Middle frontal gyrus (tissue), 1 donor: ENCODE results near the gene KRTAP10-9.
"Not testable (repeated sequence)": the region's sequence is repeated elsewhere in the genome, so short reads cannot be mapped to it uniquely, and the experiment has no call there.

Source experiments
- DNase-seq: peaks from one replicate; pipeline ENCODE4 v3.0.0-alpha.2; 2015; ENCODE audit warnings: low spot score; ENCODE audit errors: extremely low spot score

Gene KRTAP10-9

DNA sequence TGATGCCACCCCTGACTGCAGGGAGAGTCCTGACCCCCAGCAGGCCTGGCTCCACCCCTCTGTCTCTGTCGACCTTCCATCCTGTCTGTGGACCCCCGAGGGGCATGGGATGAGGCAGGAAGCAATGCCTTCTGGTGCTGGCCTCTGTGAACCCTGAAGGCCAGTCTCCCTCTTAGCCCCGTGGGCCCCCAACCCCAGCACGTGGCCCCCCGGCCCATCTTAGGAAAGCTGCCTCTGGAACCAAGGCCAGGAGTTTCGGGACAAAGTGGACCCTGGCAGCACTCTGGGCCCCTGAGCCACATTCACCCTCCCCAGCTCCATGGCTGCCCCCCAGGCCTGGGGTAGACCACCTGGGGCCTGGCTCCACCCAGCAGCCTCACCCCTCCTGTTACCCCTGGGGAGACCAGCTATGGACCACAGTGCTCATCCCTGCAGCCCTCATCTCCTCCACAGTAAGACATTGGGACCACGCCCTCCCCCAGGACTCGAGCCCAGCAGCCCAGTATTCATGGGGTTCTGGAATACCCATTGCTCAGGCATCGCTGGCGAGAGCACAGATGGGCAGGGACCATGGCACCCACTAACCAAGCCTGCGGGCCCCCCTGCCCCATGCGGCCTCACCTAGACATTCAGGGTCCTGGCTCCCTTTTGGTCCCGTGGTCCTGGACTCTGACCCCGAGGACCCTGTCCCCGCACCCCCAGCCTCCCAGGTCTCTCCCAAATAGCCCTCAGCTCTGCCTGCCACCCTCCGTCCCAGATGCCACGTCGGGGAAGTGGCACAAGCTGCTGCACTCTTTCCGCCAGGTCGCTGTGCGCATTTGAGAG, 11.8 kb downstream of the KRTAP10-9 start:
- not testable (repeated sequence) for DNase-seq

DNA sequence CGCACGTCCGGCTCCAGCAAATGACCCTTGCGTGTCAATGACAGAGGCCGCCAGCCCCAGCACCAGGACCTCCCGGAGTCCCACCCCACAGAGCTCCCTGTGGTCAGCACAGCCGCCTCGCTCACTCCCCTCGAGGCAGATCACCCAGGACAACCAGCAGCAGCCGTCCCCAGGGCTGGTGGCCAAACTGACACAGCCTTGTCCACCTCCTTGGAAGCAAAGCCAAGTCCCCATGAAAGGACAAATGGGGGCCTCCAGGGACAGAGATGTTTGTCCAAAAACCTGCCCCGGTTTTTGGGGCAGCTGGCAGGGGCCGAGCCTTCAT, 12.4 kb downstream of the KRTAP10-9 start:
- DNase-seq = no peak

DNA sequence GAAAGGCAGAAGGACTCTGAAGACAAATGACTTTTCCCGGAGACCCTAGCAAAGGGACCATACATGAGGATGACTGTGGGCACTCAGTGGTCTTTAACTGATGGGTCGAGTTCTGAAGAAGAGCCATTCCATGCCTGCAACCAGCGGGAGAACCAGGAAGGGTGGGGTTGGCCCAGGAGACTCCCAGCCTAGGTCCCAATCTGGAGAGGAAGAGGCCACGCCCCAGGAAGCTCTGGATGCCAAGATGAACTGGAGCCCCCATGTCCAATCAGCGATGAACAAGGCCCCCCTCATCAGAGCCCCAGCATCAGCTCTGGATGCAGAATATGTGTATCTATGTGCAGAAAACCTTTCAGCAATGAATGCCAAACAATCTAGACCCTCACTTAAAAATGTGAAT, 13.9 kb downstream of the KRTAP10-9 start:
- no peak for DNase-seq

DNA sequence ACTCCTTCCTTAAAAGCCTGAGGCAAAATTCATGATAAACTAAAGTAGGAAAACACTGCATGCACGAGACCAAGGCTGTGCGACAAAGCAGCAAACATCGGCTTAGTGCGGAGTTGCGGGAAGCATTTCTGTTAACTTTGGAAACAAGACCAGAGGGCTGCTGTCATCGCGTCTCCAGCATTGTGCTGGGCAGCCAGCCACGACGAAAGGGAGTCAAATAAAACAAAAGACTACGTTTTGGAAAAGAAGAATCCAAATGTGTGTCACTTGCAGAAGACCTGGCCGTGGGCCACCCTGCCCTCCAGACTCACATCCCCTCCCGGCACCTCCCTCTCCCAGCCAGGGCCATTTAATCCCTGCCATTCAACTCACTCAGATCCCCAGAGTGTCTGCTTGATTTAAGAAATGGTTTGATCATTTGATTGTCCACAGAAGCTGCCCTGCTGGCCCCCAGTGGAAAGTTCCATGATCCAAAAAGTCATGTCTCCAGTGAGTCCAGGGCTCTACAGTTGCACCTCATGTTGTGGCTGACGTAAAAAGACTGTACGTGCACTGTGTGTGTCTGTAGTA, 16.9 kb downstream of the KRTAP10-9 start:
- DNase-seq = no peak

DNA sequence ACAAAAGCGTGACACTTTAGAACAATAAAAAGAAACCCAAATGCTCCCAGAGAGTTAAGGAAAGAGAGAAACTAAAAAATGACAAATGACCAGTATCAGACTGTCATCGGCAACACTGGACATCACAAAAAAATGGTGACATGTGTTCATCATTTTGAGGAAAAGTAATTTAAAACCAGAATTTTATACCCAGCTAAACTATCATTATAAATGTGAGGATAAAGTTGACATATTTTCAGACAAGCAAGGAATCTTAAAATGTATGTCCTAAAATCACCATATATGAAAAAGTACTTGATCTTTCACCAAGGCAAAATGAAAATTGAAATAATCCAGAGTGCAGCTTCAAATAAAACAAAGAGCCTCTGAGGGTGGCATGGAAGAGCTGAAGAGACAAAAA, 18.0 kb downstream of the KRTAP10-9 start:
- no peak for DNase-seq

DNA sequence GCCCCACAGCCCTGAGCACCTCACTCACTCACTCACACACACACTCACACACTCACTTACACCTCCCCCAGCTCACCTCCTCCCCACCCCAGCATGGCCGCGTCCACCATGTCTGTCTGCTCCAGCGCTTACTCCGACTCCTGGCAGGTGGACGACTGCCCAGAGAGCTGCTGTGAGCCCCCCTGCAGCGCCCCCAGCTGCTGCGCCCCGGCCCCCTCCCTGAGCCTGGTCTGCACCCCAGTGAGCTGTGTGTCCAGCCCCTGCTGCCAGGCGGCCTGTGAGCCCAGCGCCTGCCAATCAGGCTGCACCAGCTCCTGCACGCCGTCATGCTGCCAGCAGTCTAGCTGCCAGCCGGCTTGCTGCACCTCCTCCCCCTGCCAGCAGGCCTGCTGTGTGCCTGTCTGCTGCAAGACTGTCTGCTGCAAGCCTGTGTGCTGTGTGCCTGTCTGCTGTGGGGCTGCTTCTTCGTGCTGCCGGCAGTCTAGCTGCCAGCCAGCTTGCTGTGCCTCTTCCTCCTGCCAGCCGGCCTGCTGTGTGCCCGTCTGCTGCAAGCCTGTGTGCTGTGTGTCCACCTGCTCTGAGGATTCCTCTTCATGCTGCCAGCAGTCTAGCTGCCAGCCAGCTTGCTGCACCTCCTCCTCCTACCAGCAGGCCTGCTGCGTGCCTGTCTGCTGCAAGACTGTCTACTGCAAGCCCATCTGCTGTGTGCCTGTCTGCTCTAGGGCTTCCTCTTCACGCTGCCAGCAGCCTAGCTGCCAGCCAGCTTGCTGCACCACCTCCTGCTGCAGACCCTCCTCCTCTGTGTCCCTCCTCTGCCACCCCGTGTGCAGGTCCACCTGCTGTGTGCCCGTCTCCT, 19.7 kb downstream of the KRTAP10-9 start, which contains the start of gene KRTAP10-11:
Gene KRTAP10-11 (plus strand): TSS at position 49 of the 856 bp plus-strand sequence. CDS start 45 bp downstream, at position 94.
- not testable (repeated sequence) for DNase-seq

DNA sequence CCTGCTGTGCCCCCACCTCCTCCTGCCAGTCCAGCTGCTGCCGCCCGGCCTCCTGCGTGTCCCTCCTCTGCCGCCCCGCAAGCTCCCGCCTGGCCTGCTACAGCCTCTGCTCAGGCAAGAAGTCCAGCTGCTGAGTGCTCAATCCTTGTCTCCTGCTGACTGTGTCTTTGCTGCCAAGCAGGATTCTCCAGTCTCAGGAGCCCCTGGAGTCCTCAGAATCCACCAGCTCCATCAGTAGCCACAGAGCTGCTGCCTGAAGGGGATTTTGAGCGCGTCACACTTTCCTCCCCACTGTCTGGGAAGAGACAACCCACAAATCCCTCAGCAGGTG, 20.3 kb downstream of the KRTAP10-9 start:
- no peak for DNase-seq

DNA sequence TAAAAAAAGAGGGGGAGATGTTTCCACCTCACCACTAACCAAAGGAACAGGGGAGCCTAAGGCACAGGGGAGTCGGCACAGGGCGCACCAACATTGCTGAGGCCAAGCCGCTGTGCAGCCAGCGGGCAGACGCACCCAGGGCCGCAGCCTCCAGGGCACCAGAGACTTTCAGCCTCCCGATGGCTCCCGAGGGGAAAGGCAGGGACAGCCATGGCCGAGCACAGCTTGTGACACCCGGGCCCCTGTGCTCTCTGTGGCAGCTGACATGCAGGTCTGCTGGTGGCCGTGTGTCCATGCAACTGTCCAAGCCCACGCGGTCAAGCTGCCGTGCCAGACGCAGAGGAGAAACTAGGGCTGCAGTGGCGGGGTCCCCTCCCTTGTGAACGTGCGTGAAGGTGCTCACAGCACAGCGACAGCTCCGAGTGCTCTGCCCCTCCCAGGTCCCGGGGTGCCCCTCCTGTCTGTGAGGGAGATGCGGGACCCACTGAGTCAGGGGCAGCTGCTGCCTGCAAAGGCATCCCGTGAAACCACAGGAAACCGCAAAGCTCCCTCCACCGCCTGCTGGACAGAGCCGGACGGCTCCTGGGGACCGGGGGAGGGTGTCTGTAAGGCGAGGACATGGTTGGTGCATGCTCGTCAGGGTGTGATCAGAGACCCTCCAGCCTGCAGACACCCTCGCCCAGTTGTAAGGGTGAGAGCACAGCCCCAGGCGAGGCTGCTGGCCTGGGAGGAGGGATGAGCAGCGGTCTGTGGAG, 21.8 kb downstream of the KRTAP10-9 start:
- DNase-seq = no peak

DNA sequence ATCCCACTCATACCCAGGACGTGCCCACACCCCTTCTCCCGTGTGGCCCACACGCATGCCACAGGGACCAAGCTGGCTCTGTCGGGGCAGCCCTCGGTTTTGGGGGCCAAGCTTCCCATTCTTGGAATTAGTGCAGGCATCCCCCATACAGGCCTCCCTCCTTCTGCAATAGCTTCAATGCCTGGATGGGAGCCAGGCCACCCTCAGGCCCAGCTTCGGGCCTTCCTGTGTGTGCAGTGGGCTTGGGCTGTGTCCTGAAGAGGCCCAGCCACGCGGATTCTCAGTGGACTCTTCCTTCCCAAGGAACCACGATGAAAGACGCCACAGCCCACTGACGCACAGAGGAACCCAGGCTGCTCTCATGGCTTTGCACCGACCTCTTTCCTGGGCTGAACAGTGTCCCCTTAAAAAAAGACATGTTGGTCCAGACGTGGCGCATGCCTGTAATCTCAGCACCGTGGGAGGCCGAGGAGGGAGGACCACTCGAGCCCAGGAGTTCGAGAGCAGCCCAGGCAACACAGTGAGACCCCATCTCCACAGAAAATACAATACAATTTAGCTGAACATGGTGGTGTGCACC, 22.7 kb downstream of the KRTAP10-9 start:
- no peak for DNase-seq

DNA sequence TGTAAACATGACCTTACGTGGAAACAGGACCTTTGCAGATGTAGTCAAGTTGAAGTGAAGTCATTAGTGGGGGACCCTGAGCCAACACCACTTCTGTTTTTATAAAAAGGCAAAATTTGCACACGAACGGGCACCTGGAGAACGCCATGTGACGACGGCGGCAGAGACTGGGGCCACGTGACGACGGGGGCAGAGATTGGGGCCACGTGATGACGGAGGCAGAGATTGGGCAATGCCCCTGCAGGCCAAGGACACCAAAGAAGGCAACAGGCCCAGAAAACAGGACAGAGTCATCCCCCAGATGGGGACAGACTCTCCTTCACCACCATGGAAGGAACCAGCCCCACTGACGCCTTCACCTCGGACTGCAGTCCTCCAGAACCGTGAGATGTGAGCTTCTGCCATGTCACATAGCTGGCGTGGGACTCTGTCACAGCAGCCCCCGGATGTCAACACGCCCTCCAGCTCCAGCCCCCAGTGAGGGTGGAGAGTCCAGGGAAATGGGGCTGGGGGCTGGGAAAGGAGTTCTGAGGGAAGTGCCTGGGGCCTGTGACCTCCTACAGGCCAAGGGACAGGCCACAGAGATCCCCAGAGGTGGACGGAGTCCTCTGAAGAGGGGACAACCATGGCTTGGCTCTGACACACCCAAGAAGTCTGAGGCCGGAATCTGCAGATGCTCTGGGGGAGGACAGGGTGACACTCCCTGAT, 23.5 kb downstream of the KRTAP10-9 start:
- DNase-seq = no peak

DNA sequence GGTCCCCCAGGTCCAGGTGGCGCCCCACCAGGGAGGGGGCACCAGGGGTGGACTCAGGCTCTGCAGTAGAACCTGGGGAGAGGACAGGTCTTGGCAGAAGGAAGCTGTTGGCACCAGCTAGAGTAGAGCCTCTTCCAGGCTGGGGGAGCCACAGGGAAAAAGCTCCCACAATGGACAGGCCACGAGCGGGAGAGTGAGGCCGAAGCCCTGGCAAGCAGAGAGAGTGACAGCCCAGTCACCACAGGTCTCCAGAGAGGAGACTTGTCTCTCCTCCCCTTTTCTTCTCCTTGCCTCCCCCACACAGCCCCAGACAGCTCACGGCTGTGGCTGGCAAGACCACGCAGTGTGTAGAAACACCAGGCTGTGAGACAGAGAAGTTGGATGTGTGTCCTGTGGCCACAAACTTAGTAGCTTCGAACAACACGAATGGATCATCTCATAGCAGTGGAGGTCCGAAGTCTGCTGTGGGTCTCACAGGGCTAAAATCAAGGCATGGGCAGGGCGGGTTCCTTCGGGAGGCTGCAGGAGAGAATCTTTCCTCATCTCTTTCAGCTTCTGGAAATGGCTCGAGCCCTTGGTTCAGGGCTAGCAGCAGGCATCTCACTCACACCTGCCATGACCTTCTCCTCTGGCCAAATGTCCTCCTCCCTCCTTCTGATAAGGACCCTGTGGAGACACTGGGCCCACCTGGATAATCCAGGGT, 24.2 kb downstream of the KRTAP10-9 start:
- DNase-seq = no peak

DNA sequence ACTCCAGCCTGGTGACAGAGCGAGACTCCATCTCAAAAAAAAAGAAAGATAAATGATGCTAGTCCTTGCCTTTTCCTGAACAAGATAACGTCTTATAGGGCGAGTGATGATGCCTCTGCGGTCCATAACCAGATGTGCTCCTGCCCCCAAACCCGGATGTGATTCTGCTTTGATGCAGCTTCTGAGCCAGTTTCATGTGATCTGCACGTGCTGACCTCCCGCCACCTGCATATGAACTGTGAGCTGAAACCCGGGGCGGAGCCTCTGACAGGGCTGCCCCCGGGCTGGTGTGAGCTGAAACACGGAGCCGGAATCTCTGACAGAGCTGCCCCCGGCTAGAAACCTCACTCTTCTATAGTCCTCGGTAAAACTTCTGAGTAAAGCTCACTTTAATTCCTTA, 26.2 kb downstream of the KRTAP10-9 start:
- no peak for DNase-seq

DNA sequence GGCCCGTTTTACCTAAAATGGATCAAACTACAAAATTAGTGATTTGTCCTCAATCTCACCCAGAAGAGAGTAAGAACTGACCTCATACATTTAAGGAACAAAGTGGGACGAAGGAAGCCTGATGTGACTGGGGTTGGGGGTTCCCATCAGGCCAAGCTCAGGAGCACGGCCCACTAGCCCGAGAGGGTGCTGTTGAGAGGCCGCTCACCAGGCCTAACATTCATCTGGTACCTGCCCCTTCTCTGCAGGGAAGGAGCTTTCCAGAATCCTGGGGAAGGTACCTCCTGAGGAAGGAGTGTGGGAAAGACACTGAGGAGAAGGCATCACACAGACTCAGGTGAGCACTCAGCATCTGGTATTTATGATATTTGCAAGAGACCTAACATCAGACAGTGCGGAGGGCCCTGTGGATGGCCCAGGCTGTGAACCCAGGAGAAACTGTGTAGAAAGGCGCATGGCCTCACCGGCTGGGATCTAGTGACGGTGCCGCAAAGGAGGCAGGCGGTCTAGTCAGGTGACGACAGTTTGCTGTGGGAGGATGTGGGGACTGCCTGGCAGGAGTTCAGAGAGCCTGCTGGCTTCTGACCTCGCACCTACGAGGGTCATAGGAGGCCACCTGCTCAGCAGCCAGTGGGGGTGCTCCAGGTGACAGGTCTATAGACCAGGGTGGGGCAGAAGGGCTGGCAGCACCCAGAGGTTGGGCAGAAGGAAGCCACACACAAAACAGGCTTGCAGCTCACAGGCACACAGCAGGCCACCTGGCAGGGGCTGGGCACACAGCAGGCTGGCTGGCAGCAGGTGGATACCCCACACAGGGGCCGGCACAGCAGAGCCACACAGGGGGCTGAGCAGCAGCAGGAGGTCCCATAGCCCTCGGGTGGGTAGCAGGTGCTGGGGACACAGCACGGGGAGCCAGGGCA, 27.0 kb downstream of the KRTAP10-9 start:
- DNase-seq = no peak

DNA sequence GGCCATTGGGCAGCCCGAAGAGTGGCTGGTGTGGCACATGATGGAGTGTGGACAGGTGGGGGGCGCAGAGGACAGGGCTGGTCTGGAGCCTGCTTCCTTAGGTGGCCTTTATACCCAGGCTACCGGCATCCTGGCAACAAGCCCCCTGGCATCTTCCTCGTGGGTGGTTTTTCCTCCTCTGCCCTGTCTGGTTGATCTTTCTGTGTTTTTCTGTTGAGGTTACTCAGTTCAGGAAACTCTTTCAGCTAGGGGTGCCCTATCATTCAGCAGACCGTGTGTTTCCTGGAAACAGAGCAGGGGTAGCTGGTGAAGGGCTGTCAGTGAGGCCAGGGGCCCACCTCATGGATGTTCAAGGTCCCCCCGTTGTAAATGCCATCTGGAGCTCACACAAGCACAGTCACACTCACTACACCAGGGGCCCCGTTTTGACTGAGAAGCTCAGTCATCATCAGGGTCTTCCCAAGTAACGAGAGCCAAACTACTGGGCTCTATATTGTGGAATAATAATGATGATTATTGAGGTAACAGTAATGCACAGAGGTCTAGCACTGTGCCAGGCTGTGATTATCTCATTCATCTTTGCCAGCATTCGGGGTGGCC, 27.8 kb downstream of the KRTAP10-9 start, which contains the start of gene KRTAP12-4:
Gene KRTAP12-4 (minus strand): TSS at position 84 of the 600 bp plus-strand sequence. CDS start 45 bp downstream, at position 39.
- DNase-seq = no peak

DNA sequence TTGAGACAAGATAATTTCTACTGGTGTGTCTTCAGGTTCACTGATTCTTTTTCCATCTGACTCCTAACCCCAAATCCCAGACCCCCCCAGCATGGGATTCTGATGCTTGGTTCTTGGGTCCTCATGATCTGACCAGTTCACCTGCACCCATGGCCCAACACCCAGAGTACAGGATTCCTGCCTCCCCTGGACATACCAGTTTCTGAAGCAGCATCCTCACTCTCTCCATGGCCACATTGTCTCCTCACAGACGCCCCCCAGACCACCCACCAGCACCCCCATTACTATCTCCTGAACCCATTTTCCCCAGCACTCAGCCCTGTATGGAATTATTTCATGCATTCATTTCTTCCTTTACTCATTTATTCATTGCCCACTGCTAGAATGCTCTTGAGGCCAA, 30.0 kb downstream of the KRTAP10-9 start:
- DNase-seq = no peak

DNA sequence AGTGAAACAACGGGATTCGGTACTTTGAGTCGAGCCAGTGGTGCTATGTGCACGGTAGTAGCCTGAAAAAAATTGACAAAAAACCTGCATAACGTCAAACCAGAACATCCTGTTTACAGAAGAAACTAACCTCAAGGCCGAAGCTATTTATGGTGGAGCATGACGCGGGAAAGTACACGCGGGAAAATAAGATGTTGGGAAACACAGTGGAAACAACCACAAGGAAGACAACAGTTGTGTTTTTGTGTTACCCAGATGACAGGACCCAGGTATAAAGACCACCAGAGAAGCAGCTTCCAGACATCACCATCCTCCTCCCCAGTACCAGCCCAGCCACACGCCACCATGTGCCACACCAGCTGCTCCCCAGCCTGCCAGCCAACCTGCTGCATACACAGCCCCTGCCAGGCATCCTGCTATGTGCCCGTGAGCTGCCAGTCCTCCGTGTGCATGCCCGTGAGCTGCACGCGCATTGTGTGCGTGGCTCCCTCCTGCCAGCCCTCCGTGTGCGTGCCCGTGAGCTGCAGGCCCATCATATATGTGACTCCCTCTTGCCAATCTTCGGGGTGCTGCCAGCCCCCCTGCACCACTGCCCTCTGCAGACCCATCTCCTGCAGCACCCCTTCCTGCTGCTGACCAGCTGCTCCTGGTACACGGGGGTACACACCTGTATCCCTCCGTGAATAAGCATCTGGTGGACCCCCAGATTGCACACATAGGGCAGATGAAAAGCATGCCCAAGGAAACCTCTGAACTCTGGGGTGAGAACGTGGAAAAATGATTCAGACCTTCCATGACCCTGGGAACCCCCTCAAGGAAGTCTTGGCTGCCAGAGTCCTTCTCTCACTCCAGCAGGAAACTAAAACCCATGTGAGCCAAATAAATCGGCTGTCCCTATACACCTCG, 31.0 kb downstream of the KRTAP10-9 start, which contains the start of gene KRTAP12-3:
Gene KRTAP12-3 (plus strand): TSS at position 298 of the 906 bp plus-strand sequence. CDS start 48 bp downstream, at position 346.
- no peak for DNase-seq

DNA sequence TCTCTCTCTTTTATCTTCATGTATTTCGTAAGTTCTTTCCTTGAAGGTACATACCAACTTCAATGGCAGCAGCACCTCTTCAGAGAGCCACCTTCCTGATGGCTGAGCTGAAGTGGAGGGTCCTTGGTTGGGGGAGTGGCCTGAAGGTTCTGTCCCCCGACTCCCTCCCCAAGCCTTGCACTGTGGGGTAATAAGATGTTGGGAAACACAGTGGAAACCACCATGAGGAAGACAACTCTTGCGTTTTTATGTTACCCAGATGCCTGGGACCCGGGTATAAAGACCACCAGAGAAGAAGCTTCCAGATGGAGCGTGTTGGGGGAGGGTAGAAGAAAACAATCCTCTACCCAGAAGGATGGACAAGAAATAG, 31.6 kb downstream of the KRTAP10-9 start:
- DNase-seq = no peak
